Measurements from ENCODE around the gene TFAP2E.

DNA sequence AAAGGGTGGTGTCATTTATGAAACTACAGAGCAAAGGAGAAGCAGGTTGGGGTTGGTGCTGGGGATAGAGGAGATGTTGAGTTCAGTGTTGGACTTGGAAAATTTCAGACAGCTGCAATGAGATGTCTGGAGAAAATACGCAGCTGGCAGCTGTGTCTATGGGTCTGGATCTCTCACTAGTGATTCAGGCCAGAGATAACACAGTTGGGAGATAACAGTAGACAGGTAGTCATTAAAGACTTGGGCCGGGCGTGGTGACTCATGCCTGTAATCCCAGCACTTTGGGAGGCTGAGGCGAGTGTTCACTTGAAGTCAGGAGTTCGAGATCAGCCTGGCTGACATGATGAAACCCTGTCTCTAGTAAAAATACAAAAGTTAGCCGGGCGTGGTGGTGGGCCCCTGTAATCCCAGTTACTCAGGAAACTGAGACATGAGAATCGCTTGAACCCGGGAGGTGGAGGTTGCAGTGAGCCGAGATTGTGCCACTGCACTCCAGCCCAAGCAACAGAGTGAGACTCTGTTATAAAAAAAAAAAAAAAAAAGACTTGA is 2.5 kb upstream of the TFAP2E start:
- TF ChIP-seq EP300 (conservative IDR thresholded peaks at IDR 0.05; ENCODE audit: poor library complexity, severe bottlenecking) (no peak), EZH2 (IDR thresholded peaks at IDR 0.05; ENCODE audit: borderline replicate concordance, insufficient read depth, low read length, poor library complexity, severe bottlenecking) (no peak), POLR2AphosphoS5 (IDR thresholded peaks at IDR 0.05) (no peak), RAD21 (conservative IDR thresholded peaks at IDR 0.05) (no peak), TAF1 (IDR thresholded peaks at IDR 0.05; ENCODE audit: low read depth) (no peak), MXI1 (conservative IDR thresholded peaks at IDR 0.05; ENCODE audit: poor library complexity, severe bottlenecking) (no peak), SMC3 (conservative IDR thresholded peaks at IDR 0.05; ENCODE audit: poor library complexity) (no peak)
- TF ChIP-seq, protein P1, sequence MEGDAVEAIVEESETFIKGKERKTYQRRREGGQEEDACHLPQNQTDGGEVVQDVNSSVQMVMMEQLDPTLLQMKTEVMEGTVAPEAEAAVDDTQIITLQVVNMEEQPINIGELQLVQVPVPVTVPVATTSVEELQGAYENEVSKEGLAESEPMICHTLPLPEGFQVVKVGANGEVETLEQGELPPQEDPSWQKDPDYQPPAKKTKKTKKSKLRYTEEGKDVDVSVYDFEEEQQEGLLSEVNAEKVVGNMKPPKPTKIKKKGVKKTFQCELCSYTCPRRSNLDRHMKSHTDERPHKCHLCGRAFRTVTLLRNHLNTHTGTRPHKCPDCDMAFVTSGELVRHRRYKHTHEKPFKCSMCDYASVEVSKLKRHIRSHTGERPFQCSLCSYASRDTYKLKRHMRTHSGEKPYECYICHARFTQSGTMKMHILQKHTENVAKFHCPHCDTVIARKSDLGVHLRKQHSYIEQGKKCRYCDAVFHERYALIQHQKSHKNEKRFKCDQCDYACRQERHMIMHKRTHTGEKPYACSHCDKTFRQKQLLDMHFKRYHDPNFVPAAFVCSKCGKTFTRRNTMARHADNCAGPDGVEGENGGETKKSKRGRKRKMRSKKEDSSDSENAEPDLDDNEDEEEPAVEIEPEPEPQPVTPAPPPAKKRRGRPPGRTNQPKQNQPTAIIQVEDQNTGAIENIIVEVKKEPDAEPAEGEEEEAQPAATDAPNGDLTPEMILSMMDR (IDR thresholded peaks at IDR 0.05; ENCODE audit: poor library complexity, severe bottlenecking) = no peak
- TF ChIP-seq, protein P2, sequence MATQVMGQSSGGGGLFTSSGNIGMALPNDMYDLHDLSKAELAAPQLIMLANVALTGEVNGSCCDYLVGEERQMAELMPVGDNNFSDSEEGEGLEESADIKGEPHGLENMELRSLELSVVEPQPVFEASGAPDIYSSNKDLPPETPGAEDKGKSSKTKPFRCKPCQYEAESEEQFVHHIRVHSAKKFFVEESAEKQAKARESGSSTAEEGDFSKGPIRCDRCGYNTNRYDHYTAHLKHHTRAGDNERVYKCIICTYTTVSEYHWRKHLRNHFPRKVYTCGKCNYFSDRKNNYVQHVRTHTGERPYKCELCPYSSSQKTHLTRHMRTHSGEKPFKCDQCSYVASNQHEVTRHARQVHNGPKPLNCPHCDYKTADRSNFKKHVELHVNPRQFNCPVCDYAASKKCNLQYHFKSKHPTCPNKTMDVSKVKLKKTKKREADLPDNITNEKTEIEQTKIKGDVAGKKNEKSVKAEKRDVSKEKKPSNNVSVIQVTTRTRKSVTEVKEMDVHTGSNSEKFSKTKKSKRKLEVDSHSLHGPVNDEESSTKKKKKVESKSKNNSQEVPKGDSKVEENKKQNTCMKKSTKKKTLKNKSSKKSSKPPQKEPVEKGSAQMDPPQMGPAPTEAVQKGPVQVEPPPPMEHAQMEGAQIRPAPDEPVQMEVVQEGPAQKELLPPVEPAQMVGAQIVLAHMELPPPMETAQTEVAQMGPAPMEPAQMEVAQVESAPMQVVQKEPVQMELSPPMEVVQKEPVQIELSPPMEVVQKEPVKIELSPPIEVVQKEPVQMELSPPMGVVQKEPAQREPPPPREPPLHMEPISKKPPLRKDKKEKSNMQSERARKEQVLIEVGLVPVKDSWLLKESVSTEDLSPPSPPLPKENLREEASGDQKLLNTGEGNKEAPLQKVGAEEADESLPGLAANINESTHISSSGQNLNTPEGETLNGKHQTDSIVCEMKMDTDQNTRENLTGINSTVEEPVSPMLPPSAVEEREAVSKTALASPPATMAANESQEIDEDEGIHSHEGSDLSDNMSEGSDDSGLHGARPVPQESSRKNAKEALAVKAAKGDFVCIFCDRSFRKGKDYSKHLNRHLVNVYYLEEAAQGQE (IDR thresholded peaks at IDR 0.05; ENCODE audit: borderline replicate concordance) = no peak
